GM19351 (cell line): ENCODE measurements around the gene RHOBTB1.
A peak's percentile ranks its signal among the peaks of the same experiment; 100 is the strongest.
"Not testable (repeated sequence)": the region's sequence is repeated elsewhere in the genome, so short reads cannot be mapped to it uniquely, and the experiment has no call there.

Source experiments
- ATAC-seq: cut with Tn5 transposase; IDR thresholded peaks from one replicate; pipeline ENCODE4 v1.9.1; 2021; ENCODE audit warnings: mild to moderate bottlenecking, moderate library complexity; ENCODE audit not compliant: unreplicated experiment

Gene RHOBTB1, protein sequence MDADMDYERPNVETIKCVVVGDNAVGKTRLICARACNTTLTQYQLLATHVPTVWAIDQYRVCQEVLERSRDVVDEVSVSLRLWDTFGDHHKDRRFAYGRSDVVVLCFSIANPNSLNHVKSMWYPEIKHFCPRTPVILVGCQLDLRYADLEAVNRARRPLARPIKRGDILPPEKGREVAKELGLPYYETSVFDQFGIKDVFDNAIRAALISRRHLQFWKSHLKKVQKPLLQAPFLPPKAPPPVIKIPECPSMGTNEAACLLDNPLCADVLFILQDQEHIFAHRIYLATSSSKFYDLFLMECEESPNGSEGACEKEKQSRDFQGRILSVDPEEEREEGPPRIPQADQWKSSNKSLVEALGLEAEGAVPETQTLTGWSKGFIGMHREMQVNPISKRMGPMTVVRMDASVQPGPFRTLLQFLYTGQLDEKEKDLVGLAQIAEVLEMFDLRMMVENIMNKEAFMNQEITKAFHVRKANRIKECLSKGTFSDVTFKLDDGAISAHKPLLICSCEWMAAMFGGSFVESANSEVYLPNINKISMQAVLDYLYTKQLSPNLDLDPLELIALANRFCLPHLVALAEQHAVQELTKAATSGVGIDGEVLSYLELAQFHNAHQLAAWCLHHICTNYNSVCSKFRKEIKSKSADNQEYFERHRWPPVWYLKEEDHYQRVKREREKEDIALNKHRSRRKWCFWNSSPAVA

GRCh38 chr10:60944058-60944909, at the start of gene RHOBTB1:
Gene RHOBTB1 (minus strand): TSS chr10:60944185. CDS start chr10:60911542, 32,643 bp downstream.
- ATAC-seq: peak; percentile 46

GRCh38 chr10:60992636-60993035, 48.7 kb upstream of the RHOBTB1 start:
- no peak for ATAC-seq

DNA sequence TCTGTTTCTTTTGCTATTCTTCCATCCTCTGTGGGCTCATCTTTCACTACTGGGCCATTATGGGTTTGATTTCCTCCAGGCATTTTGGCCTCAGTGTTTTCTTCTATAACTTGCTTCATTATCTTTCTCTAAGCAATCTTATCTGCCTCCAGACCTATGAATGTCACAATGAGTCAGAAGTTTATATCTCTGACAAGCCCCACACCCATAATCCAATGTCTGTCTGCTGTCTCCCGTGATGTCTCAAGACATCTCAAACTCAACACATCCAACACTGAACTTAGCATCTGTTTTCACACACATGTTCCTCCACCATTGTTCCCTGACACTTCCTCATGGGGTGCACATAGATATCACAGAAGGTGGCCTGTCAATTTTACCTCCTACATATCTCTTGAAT, 46.7 kb upstream of the RHOBTB1 start:
- ATAC-seq: no peak

- peak; percentile 74 for ATAC-seq
These were observed 45.5 kb upstream of the RHOBTB1 start for GRCh38 chr10:60989400-60989876.

DNA sequence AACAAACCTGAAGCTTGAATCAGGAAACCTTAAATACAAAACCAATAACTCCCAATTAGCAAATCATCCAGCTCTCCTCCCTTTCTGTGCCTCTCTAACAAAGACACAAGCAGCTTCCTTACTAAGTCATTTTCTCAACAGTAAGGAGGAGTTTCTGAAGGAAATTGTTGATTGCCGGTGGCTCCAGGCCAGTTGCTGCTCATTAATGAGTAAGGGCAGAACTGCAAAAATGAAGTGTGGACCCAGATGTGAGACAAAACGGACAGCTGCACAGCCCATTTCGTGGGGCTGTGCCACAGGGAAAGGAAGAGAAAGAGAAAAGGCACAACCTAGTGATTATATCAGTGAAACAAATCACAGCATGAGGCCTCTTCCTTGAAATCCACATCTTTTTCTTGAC, 42.8 kb upstream of the RHOBTB1 start:
- ATAC-seq: no peak

- ATAC-seq: no peak
These were observed 42.0 kb upstream of the RHOBTB1 start for GRCh38 chr10:60985951-60986350.

DNA sequence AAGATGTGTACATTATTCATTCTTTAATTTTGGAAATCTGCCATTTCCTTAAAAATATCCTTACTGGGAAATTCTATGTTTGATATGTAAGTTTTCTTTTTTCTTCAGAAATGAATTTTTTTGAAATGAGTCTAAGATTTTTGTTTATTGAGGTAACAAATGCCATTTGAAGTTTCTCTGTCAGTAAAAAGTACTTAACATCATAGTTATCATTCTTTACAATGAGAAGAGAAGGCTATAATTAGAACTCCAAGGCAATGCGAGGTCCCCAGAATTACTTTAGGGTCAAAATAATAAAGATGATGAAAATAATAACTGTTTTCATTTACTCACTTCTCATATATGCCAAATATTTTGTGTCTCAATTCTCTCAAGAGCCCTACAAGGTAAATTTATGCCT, 37.0 kb upstream of the RHOBTB1 start:
- no peak for ATAC-seq

GRCh38 chr10:60979667-60980104, 35.7 kb upstream of the RHOBTB1 start:
- ATAC-seq: no peak

DNA sequence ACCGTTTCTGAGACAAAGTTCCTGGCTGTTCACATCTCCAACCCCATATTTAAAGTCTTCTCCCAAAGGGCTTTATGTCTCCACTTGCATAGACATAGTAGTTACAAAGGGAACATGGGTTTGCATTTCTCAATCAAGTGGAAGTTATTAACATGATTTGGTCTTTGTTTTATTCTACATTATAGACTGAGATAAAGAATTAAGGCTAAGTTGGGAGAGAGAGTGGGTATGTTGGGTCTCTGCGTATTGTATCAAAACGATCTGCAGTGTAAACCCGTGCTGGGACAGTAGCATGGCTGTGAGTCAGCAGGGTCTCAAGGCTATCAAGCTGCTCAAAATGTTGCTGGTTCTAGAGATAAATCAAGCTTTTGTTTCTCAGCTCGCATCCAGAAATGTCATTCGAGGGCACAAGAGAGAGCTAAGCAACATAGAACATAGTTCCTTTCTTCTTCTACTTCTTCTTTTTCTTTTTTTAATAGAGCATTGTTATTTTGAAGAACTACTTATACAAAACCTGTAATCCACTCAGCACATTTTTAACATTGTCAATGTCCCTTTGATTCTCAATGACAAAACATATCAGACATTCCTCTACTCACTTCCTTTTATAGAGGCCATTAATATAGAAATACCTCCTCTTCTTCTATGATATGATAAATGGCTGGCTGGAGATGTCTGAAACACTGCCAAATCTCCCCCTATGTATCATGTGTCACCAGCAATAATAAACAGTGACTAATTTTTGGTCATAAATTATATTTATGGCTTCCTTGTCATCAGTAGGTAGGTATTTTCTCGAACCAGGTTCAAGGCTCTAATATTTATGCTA, 34.5 kb upstream of the RHOBTB1 start:
- no peak for ATAC-seq

- ATAC-seq: no peak
These were observed 33.5 kb upstream of the RHOBTB1 start for GRCh38 chr10:60977161-60978122.

GRCh38 chr10:60976687-60977086, 32.7 kb upstream of the RHOBTB1 start:
- ATAC-seq: no peak

DNA sequence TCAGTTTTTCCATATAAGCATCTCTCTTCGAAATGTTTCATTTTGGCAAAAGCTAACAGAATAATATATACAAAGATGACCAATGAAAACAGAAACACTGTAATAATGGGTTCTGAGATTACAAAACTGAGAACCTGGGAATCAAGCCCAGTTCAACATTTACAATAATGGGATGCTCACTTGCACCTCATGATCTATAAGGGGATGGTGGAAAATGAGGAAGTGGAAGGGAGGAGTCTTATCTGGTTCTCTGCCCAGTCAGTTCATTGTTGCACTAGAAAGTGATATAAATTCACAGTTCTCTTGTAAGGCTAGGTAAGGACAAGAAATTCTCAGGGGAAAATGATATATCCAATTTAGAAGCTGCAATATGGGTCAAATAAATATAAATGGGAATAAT, 31.7 kb upstream of the RHOBTB1 start:
- no peak for ATAC-seq

GRCh38 chr10:60974463-60975149, 30.6 kb upstream of the RHOBTB1 start:
- no peak for ATAC-seq

GRCh38 chr10:60973086-60973485, 29.1 kb upstream of the RHOBTB1 start:
- ATAC-seq: no peak

GRCh38 chr10:60972181-60972580, 28.2 kb upstream of the RHOBTB1 start:
- not testable (repeated sequence) for ATAC-seq

DNA sequence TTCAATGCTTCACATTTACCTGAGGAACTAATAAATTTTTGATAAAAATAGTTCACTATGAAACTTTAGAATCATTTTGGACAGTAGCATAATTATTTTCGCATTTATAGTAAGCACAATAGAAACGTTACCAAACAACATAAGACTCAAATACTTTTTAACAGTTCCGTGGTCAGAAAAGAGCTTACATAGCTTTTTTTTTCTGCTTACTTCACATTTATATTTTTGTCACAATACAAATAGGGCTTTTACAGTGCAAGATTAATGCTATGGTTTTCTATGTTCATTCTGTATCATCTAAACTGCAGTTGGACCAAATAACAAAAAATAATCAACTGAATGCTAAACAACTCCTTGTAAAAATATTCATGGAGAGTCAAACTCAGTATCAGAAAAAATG, 26.5 kb upstream of the RHOBTB1 start:
- ATAC-seq: no peak

DNA sequence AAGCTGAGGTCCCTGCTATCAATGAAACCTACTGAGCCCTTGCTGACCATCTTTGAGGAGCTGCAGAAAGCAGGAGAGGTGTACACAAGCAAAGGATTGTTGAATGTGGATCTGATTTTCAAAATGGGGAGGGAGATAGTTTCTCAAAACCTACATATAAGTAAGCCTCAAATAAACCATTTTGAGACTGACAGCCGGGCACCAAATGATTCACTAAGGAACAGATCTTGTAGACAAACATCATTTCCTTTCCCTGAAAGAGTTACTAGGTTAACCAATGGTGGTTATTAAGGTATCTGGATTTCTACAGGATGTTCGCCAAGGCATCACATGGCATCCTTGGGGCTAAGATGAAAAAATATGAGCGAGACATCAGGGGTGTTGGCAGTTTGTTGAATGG, 24.5 kb upstream of the RHOBTB1 start:
- ATAC-seq: no peak

DNA sequence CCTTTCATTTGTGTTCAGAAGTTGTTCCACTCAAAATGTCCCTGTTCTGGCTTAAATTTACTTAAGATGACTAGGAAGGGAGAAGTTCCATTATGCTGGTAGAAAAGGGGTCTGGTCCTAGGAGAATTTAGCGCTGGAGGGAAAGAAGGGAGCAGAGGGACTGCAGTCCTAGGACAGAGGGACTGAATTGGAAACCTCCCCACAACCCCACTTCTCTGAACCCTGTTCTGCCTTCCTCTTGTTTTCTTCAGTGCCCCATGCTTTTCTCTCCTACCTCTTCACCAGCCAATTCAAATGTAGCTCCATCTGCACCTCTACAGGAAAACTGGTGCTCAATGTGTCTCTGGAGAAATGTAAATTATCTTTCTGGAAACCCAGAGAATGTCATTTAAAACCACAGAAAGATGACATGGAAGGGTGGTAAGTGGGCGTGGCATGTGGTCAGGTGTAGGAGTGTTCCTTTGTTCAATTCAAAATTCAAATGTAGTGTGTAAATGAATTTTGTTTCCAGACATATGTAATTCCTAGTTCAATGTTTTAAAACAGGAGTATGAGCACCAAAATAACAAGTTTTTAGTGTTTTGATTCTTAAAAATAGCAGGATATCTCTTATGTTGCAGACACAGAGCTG, 24.0 kb upstream of the RHOBTB1 start:
- no peak for ATAC-seq
